Type B pancreatic cell (in vitro differentiated cells): ENCODE data around the gene ATAD2B. TPM values are rescaled to one million over a fixed set of nuclear protein-coding genes. Genes with fewer than 3 reads are reported as not detected.
"Not testable (repeated sequence)": the region's sequence is repeated elsewhere in the genome, so short reads cannot be mapped to it uniquely, and the experiment has no call there.

Experiments
- DNase-seq: peaks from one replicate; pipeline ENCODE4 v3.0.0; 2021; ENCODE audit warnings: mixed read lengths; ENCODE audit not compliant: unreplicated experiment; ENCODE audit errors: extremely low spot score
- H3K27ac Mint-ChIP-seq: 2 replicates; pipeline ENCODE4 v1.8.0; 2021; ENCODE audit warnings: mild to moderate bottlenecking, mixed read lengths
- H3K27me3 Mint-ChIP-seq: 2 replicates; pipeline ENCODE4 v1.8.0; 2021; ENCODE audit warnings: mixed read lengths
- H3K36me3 Mint-ChIP-seq: 2 replicates; pipeline ENCODE4 v1.8.0; 2021; ENCODE audit warnings: mixed read lengths
- H3K4me1 Mint-ChIP-seq: one replicate; pipeline ENCODE4 v1.8.0; 2021; ENCODE audit warnings: mixed read lengths; ENCODE audit not compliant: unreplicated experiment
- H3K4me3 Mint-ChIP-seq: 2 replicates; pipeline ENCODE4 v1.8.0; 2021; ENCODE audit warnings: mild to moderate bottlenecking, mixed read lengths
- H3K9me3 Mint-ChIP-seq: 2 replicates; pipeline ENCODE4 v1.8.0; 2021; ENCODE audit warnings: mixed read lengths
- total RNA-seq: library from RNA; stranded (reverse); gene quantifications from 2 replicates; pipeline ENCODE4 v1.2.1, GENCODE V29; 2021; ENCODE audit warnings: low replicate concordance
- TF ChIP-seq, protein P1 (sequence below): fragments of 200-600 bp; sonication (generic); conservative IDR thresholded peaks from 2 replicates; pipeline ENCODE4 v1.5.0; 2021; ENCODE audit warnings: antibody characterized with exemption, mild to moderate bottlenecking

The ATAD2B gene
- total RNA-seq, 1 donor from 2014 or later, result 25.7 TPM

DNA sequence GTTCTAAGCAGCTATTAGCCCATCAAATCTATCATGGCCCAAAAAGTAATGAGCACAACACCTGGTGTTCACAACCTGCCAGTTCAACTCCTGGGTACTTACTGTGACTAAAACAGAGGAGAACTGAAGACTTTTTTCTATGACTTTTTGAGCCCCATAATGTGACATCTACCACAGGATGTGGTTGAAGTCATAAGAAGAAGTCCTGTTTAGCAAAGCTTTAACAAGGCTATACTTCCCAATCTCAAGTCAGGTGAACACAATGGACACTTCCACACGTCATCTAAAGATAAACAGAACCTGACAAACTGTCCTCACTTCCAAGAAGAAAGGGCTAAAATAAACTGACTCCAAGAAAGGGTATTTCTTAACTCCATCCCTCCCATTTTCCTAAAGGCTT, 138.8 kb downstream of the ATAD2B start:
- DNase-seq, result no peak
- H3K27ac Mint-ChIP-seq, result no peak overlapping the region
- TF ChIP-seq, protein P1, sequence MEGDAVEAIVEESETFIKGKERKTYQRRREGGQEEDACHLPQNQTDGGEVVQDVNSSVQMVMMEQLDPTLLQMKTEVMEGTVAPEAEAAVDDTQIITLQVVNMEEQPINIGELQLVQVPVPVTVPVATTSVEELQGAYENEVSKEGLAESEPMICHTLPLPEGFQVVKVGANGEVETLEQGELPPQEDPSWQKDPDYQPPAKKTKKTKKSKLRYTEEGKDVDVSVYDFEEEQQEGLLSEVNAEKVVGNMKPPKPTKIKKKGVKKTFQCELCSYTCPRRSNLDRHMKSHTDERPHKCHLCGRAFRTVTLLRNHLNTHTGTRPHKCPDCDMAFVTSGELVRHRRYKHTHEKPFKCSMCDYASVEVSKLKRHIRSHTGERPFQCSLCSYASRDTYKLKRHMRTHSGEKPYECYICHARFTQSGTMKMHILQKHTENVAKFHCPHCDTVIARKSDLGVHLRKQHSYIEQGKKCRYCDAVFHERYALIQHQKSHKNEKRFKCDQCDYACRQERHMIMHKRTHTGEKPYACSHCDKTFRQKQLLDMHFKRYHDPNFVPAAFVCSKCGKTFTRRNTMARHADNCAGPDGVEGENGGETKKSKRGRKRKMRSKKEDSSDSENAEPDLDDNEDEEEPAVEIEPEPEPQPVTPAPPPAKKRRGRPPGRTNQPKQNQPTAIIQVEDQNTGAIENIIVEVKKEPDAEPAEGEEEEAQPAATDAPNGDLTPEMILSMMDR, result no peak
- H3K36me3 Mint-ChIP-seq, result peaks cover 26% of the 10 kb centered on the region
- H3K4me3 Mint-ChIP-seq, result no peak overlapping the region
- no peaks in the 10 kb centered on the region for H3K4me1 Mint-ChIP-seq
- H3K27me3 Mint-ChIP-seq, result no peaks in the 10 kb centered on the region
- no peaks in the 10 kb centered on the region for H3K9me3 Mint-ChIP-seq

DNA sequence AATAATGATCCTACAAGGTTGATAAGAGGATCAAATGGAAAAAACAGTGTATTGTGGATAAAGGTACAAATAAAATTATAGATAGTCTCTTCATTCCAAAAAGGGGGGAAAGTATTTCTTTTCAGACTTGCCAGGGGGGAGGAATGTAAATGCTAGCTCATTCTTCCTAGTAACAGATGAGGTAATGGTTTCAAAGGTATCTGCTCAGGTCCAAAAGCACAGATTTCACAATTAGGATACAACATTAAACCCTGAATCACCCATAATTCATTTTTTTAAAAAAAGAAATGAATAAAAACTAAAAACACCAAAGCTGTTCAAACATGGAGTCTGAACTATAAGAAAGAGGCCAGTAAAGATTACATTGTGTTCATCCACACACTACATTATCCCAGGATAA, 142.0 kb downstream of the ATAD2B start:
- H3K36me3 Mint-ChIP-seq, result peaks cover 27% of the 10 kb centered on the region
- no peak overlapping the region for H3K27ac Mint-ChIP-seq
- no peaks in the 10 kb centered on the region for H3K4me1 Mint-ChIP-seq
- no peaks in the 10 kb centered on the region for H3K27me3 Mint-ChIP-seq
- H3K9me3 Mint-ChIP-seq, result no peaks in the 10 kb centered on the region
- H3K4me3 Mint-ChIP-seq, result no peak overlapping the region
- TF ChIP-seq, protein P1, result no peak
- DNase-seq, result no peak

- Mint-ChIP-seq H3K27ac (no peak overlapping the region), H3K9me3 (no peaks in the 10 kb centered on the region), H3K4me3 (no peak overlapping the region), H3K4me1 (no peaks in the 10 kb centered on the region), H3K27me3 (no peaks in the 10 kb centered on the region), H3K36me3 (peaks cover 17% of the 10 kb centered on the region)
- DNase-seq, result no peak
- TF ChIP-seq, protein P1, result no peak
Measured at GRCh38 chr2:23782646-23783045, 144.3 kb downstream of the ATAD2B start.

GRCh38 chr2:23782126-23782525, 144.8 kb downstream of the ATAD2B start:
- no peaks in the 10 kb centered on the region for H3K27me3 Mint-ChIP-seq
- no peaks in the 10 kb centered on the region for H3K4me1 Mint-ChIP-seq
- no peaks in the 10 kb centered on the region for H3K9me3 Mint-ChIP-seq
- TF ChIP-seq, protein P1, result no peak
- no peak overlapping the region for H3K4me3 Mint-ChIP-seq
- H3K36me3 Mint-ChIP-seq, result peaks cover 17% of the 10 kb centered on the region
- DNase-seq, result no peak
- no peak overlapping the region for H3K27ac Mint-ChIP-seq

- not testable (repeated sequence) for H3K4me3 Mint-ChIP-seq
Measured at GRCh38 chr2:23780465-23780864, 146.5 kb downstream of the ATAD2B start.

DNA sequence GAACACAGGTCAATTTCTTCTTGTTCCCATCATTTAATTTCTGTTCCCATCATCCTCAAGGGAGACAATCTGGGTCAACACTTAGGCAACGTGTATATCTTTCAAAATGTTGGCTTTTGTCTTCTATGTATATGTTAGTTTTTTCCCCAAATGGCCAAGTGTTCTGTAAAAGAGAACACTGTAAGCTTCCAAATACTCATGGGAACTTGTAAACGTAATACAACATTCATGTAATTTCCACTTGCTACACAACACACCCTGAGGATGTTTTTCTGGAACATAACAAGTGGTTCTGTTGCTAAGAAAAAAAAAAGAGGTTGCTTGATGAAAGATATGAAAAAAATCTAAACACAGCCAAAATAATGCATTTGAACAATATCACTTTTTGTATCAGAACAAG, 149.1 kb downstream of the ATAD2B start:
- H3K4me1 Mint-ChIP-seq, result no peaks in the 10 kb centered on the region
- no peak overlapping the region for H3K4me3 Mint-ChIP-seq
- H3K27me3 Mint-ChIP-seq, result no peaks in the 10 kb centered on the region
- TF ChIP-seq, protein P1, result no peak
- DNase-seq, result no peak
- H3K9me3 Mint-ChIP-seq, result no peaks in the 10 kb centered on the region
- H3K27ac Mint-ChIP-seq, result no peak overlapping the region
- H3K36me3 Mint-ChIP-seq, result peaks cover 17% of the 10 kb centered on the region

More at GRCh38 chr2:23780465-23780864, 146.5 kb downstream of the ATAD2B start:
- not testable (repeated sequence) for H3K27ac Mint-ChIP-seq, DNase-seq, H3K9me3 Mint-ChIP-seq, H3K4me1 Mint-ChIP-seq, H3K27me3 Mint-ChIP-seq
- H3K36me3 Mint-ChIP-seq, result peaks cover 25% of the 10 kb centered on the region
